ENCODE results near the gene ALG14. TPM values are rescaled to one million over a fixed set of nuclear protein-coding genes. Genes with fewer than 3 reads are reported as not detected.

Gene ALG14
- total and polyA plus RNA-seq, 12 donors, result 1.1 to 4.6 (median 3.3) TPM

DNA sequence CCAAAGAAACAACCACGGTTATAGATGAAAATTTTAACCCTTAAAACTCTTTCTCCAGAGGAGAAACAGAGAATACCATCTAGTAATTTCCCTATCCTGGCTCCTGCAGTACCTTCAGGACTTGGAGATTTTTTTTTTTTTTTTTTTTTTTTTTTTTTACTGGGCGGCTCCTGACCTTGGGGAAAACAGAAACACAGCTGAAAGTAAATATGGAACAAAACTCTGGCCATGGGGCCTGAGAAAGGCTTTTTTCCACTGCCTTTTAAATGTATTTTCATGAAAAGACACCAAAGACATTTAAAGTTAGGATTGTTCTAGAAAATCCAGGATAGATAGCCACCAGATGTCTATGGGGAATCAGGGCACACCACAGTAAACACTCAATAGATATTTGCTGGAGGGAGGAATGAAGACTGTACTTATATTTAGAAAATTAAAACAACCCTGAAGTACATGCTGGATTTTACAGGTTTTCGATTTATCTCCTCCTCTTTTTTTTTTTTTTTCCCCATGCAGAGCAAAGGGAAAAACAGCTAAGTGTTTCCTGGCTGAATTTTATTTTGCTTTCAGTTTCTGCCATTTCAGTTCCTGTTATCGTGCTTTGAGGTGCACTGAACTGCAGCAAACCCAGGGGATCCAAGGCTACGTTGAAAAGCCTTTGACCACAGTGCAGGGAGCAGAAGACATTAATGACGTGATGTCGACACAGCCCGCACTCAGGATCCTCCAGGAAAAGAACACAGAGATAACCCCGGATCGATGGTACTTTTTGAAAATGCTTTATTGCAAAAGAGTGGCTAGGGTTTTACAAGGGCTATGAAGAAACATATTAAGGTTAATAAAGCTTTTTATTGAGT is 110.1 kb downstream of the ALG14 start:
- peak overlapping the region; percentile 46 to 88 (median 73) for H3K27ac ChIP-seq
- TF ChIP-seq, protein P1, sequence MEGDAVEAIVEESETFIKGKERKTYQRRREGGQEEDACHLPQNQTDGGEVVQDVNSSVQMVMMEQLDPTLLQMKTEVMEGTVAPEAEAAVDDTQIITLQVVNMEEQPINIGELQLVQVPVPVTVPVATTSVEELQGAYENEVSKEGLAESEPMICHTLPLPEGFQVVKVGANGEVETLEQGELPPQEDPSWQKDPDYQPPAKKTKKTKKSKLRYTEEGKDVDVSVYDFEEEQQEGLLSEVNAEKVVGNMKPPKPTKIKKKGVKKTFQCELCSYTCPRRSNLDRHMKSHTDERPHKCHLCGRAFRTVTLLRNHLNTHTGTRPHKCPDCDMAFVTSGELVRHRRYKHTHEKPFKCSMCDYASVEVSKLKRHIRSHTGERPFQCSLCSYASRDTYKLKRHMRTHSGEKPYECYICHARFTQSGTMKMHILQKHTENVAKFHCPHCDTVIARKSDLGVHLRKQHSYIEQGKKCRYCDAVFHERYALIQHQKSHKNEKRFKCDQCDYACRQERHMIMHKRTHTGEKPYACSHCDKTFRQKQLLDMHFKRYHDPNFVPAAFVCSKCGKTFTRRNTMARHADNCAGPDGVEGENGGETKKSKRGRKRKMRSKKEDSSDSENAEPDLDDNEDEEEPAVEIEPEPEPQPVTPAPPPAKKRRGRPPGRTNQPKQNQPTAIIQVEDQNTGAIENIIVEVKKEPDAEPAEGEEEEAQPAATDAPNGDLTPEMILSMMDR (IDR thresholded peaks at IDR 0.05), result no peak
- no peaks in the 10 kb centered on the region for H3K27me3 ChIP-seq
- H3K9me3 ChIP-seq, result no peaks in the 10 kb centered on the region
- intact Hi-C loops (cut with DNase I), result loop anchor here in 2 of 10 donors (2.0 to 5.0 kb wide), 3 partner anchors 35 to 60 kb away; partner anchors contain the start of gene CNN3 (in 2 of the 2)
- ATAC-seq, result peak; percentile 56 to 78 (median 73)
- H3K4me3 ChIP-seq, result peak overlapping the region; percentile 7 to 55 (median 47)
- DNase-seq, result peak in 1 of 2 donors; percentile 29
- no peaks in the 10 kb centered on the region for H3K36me3 ChIP-seq
- peaks cover 2 to 25% (median 13%) of the 10 kb centered on the region in 9 donors for H3K4me1 ChIP-seq
- WGBS, 2 donors, result 14 to 15% methylated on average over 10 of the region's 10 CpGs

DNA sequence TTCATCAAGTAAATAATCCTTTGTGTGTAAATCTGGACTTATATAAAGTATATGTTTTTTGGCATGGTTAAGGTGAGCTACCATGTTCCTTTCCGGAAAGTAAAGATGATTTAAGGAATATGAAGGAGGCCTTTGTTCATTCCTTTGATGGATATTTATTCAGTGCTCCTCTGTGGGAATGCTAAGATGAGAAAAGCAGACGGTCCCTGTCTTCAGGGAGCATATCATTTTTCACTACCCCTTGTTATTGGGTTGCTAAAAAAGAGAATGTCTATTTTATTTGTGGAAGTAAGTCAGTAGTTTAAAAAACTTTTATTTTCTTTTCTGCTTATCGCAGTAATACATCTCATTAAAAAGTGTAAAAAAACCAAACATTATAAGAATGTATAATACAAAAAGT is 110.8 kb downstream of the ALG14 start:
- TF ChIP-seq, protein P1 (IDR thresholded peaks at IDR 0.05), result no peak
- WGBS, 2 donors, result 77 to 89% methylated on average over 3 of the region's 3 CpGs
- H3K27ac ChIP-seq, result peak overlapping the region in 8 of 10 donors; percentile 67 to 88 (median 73)

DNA sequence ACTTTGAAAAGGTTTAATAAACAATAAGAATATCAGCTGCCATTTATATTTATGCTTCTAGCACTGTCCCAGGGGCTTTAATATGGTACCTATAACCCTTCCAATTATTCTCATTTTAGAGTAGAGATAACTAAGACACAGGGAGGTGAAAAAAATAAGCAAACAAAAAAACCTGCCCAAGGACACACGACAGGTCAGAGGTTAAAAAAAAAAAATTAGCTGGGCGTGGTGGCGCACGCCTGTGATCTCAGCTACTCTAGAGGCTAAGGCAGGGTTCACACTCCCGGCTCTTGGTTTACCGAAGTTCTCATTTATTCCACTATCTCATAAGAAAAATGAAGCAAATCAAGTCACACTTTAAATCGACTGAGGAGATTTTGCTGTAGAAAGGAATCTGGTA is 111.2 kb downstream of the ALG14 start:
- TF ChIP-seq, protein P1 (IDR thresholded peaks at IDR 0.05), result no peak
- intact Hi-C loops (cut with DNase I), result loop anchor here in 1 of 10 donors (5.0 kb wide), 2 partner anchors 34 to 61 kb away; partner anchors contain the start of gene CNN3
- H3K27me3 ChIP-seq, result no peaks in the 10 kb centered on the region
- peaks cover 2 to 30% (median 16%) of the 10 kb centered on the region in 9 donors for H3K4me1 ChIP-seq
- 95 to 98% methylated on average over 7 of the region's 7 CpGs for WGBS, 2 donors
- H3K9me3 ChIP-seq, result no peaks in the 10 kb centered on the region
- DNase-seq (no peak), ATAC-seq (no peak)
- H3K36me3 ChIP-seq, result no peaks in the 10 kb centered on the region
- H3K4me3 ChIP-seq, result no peak overlapping the region
- H3K27ac ChIP-seq, result peak overlapping the region in 3 of 10 donors; percentile 67 to 86 (median 72)

More for the DNA sequence above, 110.8 kb downstream of the ALG14 start:
- DNase-seq (no peak), ATAC-seq (no peak)
- Histone ChIP-seq H3K36me3 (no peaks in the 10 kb centered on the region), H3K27me3 (no peaks in the 10 kb centered on the region), H3K4me3 (peak overlapping the region in 6 of 10 donors; percentile 7 to 55 (median 50)), H3K9me3 (no peaks in the 10 kb centered on the region), H3K4me1 (peaks cover 2 to 26% (median 13%) of the 10 kb centered on the region in 9 donors)
- intact Hi-C loops (cut with DNase I), result loop anchor here in 2 of 10 donors (2.0 to 5.0 kb wide), 3 partner anchors 35 to 60 kb away; partner anchors contain the start of gene CNN3 (in 2 of the 2)

DNA sequence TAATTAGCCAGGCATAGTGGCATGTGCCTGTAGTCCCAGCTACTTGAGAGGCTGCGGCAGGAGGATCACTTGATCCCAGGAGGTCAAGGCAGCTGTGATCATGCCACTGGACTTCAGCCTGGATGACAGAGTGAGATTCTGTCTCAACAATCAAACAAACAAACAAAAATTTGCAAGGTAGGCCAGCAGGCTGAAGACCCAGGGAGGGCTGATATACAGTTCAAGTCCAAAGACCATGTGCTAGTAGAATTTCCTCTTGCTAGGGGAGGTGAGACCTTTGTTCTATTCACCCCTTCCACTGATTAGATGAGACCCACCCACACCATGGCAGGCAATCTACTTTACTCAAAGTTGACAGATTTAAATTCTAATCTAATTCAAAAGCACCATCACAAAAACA is 114.7 kb downstream of the ALG14 start:
- Histone ChIP-seq H3K27ac (no peak overlapping the region), H3K36me3 (no peaks in the 10 kb centered on the region), H3K27me3 (no peaks in the 10 kb centered on the region), H3K4me1 (peaks cover 17 to 49% (median 34%) of the 10 kb centered on the region in 9 donors), H3K4me3 (no peak overlapping the region), H3K9me3 (no peaks in the 10 kb centered on the region)
- TF ChIP-seq, protein P1 (IDR thresholded peaks at IDR 0.05), result no peak
- intact Hi-C loops (cut with DNase I), result no loop called here
- ATAC-seq (no peak), DNase-seq (no peak)
- WGBS, 2 donors, result 97 to 98% methylated on average over 1 of the region's 1 CpG

Measured in heart right ventricle (tissue), 16 donors.